ENCODE data around the gene NEO1. TPM values are rescaled to one million over a fixed set of nuclear protein-coding genes. Genes with fewer than 3 reads are reported as not detected.
"Not testable (repeated sequence)": the region's sequence is repeated elsewhere in the genome, so short reads cannot be mapped to it uniquely, and the experiment has no call there.

NEO1 gene
- total RNA-seq, 2 experiments from 2014 or later: 8.3 to 9.3 TPM

DNA sequence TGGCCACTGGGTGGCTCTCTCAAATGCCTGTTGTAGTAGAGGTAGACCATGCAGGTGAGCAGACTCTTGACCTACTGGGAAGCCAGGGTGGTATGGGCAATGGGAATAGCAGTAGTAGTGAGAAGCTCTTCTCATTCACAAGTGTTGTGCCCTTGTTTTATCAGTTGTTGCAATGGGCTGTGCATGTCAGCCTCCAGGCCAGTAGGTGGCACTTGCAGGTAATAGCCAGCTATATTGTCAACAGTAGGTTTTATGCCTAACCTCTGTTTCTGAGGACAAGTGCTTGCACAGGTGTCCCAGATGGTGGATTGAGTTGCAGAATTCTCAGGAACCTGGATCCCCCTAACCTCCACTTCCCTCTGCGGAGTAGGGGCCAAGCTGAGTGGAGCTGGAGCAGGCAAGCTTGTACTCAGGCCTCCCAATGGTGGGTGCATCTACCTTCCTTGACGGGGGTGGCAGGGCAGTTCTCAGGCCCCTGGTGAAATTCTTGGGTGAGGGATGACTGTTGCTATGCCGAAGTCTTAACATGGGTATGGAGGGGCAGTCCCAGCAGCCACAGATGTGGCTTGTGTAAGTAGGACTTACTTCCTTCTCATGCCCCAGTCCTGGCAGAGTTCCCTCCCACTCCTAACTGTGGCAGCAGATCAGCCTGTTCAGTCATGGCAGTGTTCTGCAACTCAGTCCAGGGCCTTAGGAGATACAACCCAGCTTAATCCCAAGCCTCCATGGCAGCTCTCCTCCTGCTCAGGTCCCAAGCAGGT is 104.3 kb downstream of the NEO1 start:
- no peak overlapping the region for H3K27ac Mint-ChIP-seq
- CTCF ChIA-PET: interaction anchor here (1.5 kb wide), 1 partner anchor 19 kb away, joined by 5 read pairs; no protein-coding TSS in a partner anchor
- no peak for DNase-seq

DNA sequence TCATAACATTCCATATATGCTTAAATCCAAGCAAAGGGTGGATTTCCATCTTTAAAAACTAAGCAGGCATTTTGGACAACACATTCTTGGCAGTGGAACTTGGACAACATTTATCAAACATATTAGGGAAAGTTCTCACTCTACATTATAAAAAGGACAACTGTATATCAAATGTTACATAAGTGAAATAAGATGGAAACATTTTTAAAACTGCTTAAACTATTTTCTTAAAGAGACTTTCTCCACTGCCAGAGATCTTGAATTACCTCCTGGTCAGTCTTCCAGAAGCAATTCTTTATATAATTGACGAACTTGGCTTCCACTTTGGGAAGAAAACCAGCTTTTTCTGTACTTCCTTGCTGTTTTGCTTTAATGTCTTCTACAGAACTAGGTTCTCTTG is 109.3 kb downstream of the NEO1 start:
- peaks cover 20% of the 10 kb centered on the region for H3K36me3 Mint-ChIP-seq
- intact Hi-C loops (cut with micrococcal nuclease): no loop called here
- H3K27me3 Mint-ChIP-seq: no peaks in the 10 kb centered on the region
- no peak overlapping the region for H3K27ac Mint-ChIP-seq
- peaks cover 17% of the 10 kb centered on the region for H3K9me3 Mint-ChIP-seq
- no peaks in the 10 kb centered on the region for H3K4me1 Mint-ChIP-seq (ENCODE audit: low read depth)
- DNase-seq: no peak
- CTCF ChIA-PET: no interaction called here
- no peak overlapping the region for H3K4me3 Mint-ChIP-seq
- POLR2A ChIA-PET: no interaction called here

More for the DNA sequence above, 104.3 kb downstream of the NEO1 start:
- intact Hi-C loops (cut with micrococcal nuclease): no loop called here
- H3K4me3 Mint-ChIP-seq: no peak overlapping the region
- POLR2A ChIA-PET: interaction anchor here (0.6 kb wide), 1 partner anchor 21 kb away, joined by 3 read pairs; no protein-coding TSS in a partner anchor
- peaks cover 23% of the 10 kb centered on the region for H3K36me3 Mint-ChIP-seq
- H3K9me3 Mint-ChIP-seq: peaks cover 33% of the 10 kb centered on the region
- H3K27me3 Mint-ChIP-seq: no peaks in the 10 kb centered on the region
- H3K4me1 Mint-ChIP-seq (ENCODE audit: low read depth): peaks cover 6% of the 10 kb centered on the region

GRCh38 chr15:73165435-73165834 is 113.2 kb downstream of the NEO1 start:
- CTCF ChIA-PET: no interaction called here
- H3K27ac Mint-ChIP-seq: no peak overlapping the region
- intact Hi-C loops (cut with micrococcal nuclease): no loop called here

GRCh38 chr15:73165844-73166243 is 113.6 kb downstream of the NEO1 start:
- H3K27me3 Mint-ChIP-seq: no peaks in the 10 kb centered on the region
- DNase-seq: no peak
- H3K9me3 Mint-ChIP-seq: peaks cover 18% of the 10 kb centered on the region
- ChIA-PET CTCF (no interaction called here), POLR2A (no interaction called here)
- H3K4me1 Mint-ChIP-seq (ENCODE audit: low read depth): no peaks in the 10 kb centered on the region
- H3K27ac Mint-ChIP-seq: no peak overlapping the region
- intact Hi-C loops (cut with micrococcal nuclease): no loop called here
- H3K36me3 Mint-ChIP-seq: peaks cover 20% of the 10 kb centered on the region
- no peak overlapping the region for H3K4me3 Mint-ChIP-seq

More at GRCh38 chr15:73165435-73165834, 113.2 kb downstream of the NEO1 start:
- DNase-seq: no peak
- H3K9me3 Mint-ChIP-seq: peaks cover 18% of the 10 kb centered on the region
- peaks cover 20% of the 10 kb centered on the region for H3K36me3 Mint-ChIP-seq
- no peaks in the 10 kb centered on the region for H3K27me3 Mint-ChIP-seq
- POLR2A ChIA-PET: no interaction called here
- H3K4me3 Mint-ChIP-seq: no peak overlapping the region
- no peaks in the 10 kb centered on the region for H3K4me1 Mint-ChIP-seq (ENCODE audit: low read depth)

DNA sequence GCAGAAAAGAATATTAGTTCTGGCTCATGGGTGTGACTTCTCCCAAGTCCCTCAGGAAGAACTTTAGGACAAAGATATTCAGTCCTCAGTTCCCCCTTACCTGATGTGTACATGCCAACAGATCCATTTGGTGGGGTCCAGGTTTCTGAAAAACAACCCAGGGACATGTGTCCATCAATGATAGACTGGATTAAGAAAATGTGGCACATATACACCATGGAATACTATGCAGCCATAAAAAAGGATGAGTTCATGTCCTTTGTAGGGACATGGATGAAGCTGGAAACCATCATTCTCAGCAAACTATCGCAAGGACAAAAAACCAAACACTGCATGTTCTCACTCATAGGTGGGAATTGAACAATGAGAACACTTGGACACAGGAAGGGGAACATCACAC is 114.4 kb downstream of the NEO1 start:
- H3K27ac Mint-ChIP-seq; POLR2A ChIA-PET; H3K4me3 Mint-ChIP-seq; DNase-seq; H3K4me1 Mint-ChIP-seq (ENCODE audit: low read depth); intact Hi-C loops (cut with micrococcal nuclease); H3K27me3 Mint-ChIP-seq; CTCF ChIA-PET: not testable (repeated sequence)
- H3K36me3 Mint-ChIP-seq: peaks cover 20% of the 10 kb centered on the region
- H3K9me3 Mint-ChIP-seq: peaks cover 18% of the 10 kb centered on the region

DNA sequence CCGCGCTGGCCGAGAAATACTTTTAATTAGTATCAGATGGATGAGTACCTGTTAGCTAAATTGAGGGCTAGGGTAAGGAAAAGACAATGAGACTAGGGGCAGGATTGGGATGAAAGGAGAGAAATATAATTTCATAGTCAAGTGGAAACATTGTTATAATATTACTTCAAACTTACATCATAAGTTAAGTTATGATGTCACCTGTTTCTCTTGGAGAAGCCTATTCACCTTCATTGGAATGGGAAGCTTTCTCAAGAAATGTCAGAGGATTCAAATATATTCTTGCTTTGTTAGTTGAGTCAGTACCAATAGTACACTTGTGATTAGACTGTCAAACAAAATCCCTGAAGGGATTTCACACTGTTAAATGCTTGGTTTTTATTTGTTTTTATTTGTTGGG is 116.2 kb downstream of the NEO1 start:
- Mint-ChIP-seq H3K27ac (no peak overlapping the region), H3K36me3 (peaks cover 17% of the 10 kb centered on the region), H3K9me3 (peaks cover 18% of the 10 kb centered on the region), H3K4me1 (ENCODE audit: low read depth) (no peaks in the 10 kb centered on the region), H3K27me3 (no peaks in the 10 kb centered on the region), H3K4me3 (no peak overlapping the region)
- ChIA-PET CTCF (interaction anchor here (1.3 kb wide), 1 partner anchor 73 kb away, joined by 3 read pairs; no protein-coding TSS in a partner anchor), POLR2A (no interaction called here)
- DNase-seq: no peak
- intact Hi-C loops (cut with micrococcal nuclease): no loop called here

GRCh38 chr15:73171711-73172110 is 119.4 kb downstream of the NEO1 start:
- Mint-ChIP-seq H3K27ac (no peak overlapping the region), H3K36me3 (peaks cover 2% of the 10 kb centered on the region), H3K9me3 (no peaks in the 10 kb centered on the region), H3K4me3 (no peak overlapping the region), H3K4me1 (ENCODE audit: low read depth) (no peaks in the 10 kb centered on the region), H3K27me3 (no peaks in the 10 kb centered on the region)
- no peak for DNase-seq
- intact Hi-C loops (cut with micrococcal nuclease): no loop called here
- ChIA-PET CTCF (no interaction called here), POLR2A (no interaction called here)

GRCh38 chr15:73172508-73172907 is 120.2 kb downstream of the NEO1 start:
- DNase-seq: no peak
- H3K27me3 Mint-ChIP-seq: no peaks in the 10 kb centered on the region
- ChIA-PET CTCF (no interaction called here), POLR2A (no interaction called here)
- H3K4me3 Mint-ChIP-seq: no peak overlapping the region
- peaks cover 2% of the 10 kb centered on the region for H3K36me3 Mint-ChIP-seq
- intact Hi-C loops (cut with micrococcal nuclease): no loop called here
- no peaks in the 10 kb centered on the region for H3K9me3 Mint-ChIP-seq
- H3K27ac Mint-ChIP-seq: no peak overlapping the region
- H3K4me1 Mint-ChIP-seq (ENCODE audit: low read depth): no peaks in the 10 kb centered on the region

- Mint-ChIP-seq H3K27me3 (no peaks in the 10 kb centered on the region), H3K9me3 (no peaks in the 10 kb centered on the region), H3K4me3 (no peak overlapping the region), H3K27ac (no peak overlapping the region), H3K36me3 (peaks cover 2% of the 10 kb centered on the region), H3K4me1 (ENCODE audit: low read depth) (no peaks in the 10 kb centered on the region)
- CTCF ChIA-PET: interaction anchor here (1.1 to 1.8 kb wide), 2 partner anchors 17 to 92 kb away, joined by 3 to 5 read pairs; no protein-coding TSS in a partner anchor
- POLR2A ChIA-PET: interaction anchor here (0.6 kb wide), 1 partner anchor 811 kb away, joined by 3 read pairs; no protein-coding TSS in a partner anchor
- intact Hi-C loops (cut with micrococcal nuclease): no loop called here
- no peak for DNase-seq
These were observed 121.9 kb downstream of the NEO1 start for GRCh38 chr15:73174171-73174570.

GRCh38 chr15:73175382-73175781 is 123.1 kb downstream of the NEO1 start:
- POLR2A ChIA-PET: no interaction called here
- Mint-ChIP-seq H3K27ac (no peak overlapping the region), H3K4me3 (no peak overlapping the region), H3K4me1 (ENCODE audit: low read depth) (no peaks in the 10 kb centered on the region), H3K9me3 (no peaks in the 10 kb centered on the region), H3K36me3 (peaks cover 2% of the 10 kb centered on the region), H3K27me3 (no peaks in the 10 kb centered on the region)
- intact Hi-C loops (cut with micrococcal nuclease): no loop called here
- CTCF ChIA-PET: interaction anchor here (1.1 to 1.8 kb wide), 2 partner anchors 19 to 90 kb away, joined by 3 to 5 read pairs; no protein-coding TSS in a partner anchor
- no peak for DNase-seq

DNA sequence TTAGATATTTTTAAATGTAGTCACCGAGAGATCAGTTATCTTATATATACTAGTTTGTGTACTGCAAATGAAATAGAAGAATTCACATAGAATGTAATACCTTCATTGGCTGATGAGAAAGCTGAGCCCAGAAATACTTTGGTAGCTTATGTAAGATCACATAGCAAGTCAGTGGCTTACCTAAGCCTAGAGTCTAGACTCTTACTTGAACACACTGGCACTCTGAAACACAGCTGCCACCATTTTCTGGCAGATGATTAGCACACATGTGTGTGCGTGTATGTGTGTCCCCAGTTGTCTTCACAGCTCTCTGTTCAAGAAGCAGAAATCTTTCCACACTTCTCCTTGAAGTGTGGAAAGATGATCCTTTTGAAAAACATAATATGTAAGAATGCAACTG is 124.3 kb downstream of the NEO1 start:
- no peak for DNase-seq
- Mint-ChIP-seq H3K4me1 (ENCODE audit: low read depth) (no peaks in the 10 kb centered on the region), H3K27me3 (no peaks in the 10 kb centered on the region), H3K27ac (no peak overlapping the region), H3K4me3 (no peak overlapping the region), H3K9me3 (peaks cover 5% of the 10 kb centered on the region), H3K36me3 (peaks cover 8% of the 10 kb centered on the region)
- CTCF ChIA-PET: no interaction called here
- POLR2A ChIA-PET: no interaction called here
- intact Hi-C loops (cut with micrococcal nuclease): no loop called here

DNA sequence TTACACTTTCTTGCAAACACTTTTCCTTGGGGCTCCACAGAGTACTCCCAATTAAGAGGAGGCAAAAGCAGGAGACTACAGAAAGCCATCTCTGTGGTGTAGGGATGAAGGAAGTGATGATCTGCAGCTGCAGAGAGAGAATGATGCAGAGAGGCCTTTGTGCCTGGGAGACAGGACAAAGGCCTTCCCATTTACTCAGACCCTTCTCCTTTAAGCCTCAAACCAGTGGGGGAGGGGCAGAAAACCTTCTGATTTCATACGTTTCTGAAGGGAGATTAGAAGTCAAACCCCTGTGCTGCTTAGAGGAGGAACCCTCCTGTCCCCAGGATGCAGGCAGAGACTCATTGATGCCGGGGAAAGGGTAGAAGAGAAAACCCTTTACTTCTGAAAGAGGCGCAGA is 130.8 kb downstream of the NEO1 start:
- Mint-ChIP-seq H3K36me3 (peaks cover 25% of the 10 kb centered on the region), H3K4me3 (no peak overlapping the region), H3K9me3 (peaks cover 18% of the 10 kb centered on the region), H3K27me3 (no peaks in the 10 kb centered on the region), H3K27ac (no peak overlapping the region), H3K4me1 (ENCODE audit: low read depth) (no peaks in the 10 kb centered on the region)
- no peak for DNase-seq
- intact Hi-C loops (cut with micrococcal nuclease): no loop called here
- ChIA-PET CTCF (no interaction called here), POLR2A (no interaction called here)

GRCh38 chr15:73190189-73190601 is 137.9 kb downstream of the NEO1 start:
- H3K36me3 Mint-ChIP-seq: no peaks in the 10 kb centered on the region
- H3K27me3 Mint-ChIP-seq: no peaks in the 10 kb centered on the region
- no peak overlapping the region for H3K4me3 Mint-ChIP-seq
- intact Hi-C loops (cut with micrococcal nuclease): no loop called here
- peaks cover under 1% of the 10 kb centered on the region for H3K9me3 Mint-ChIP-seq
- CTCF ChIA-PET: no interaction called here
- no peak for DNase-seq
- peaks cover 5% of the 10 kb centered on the region for H3K4me1 Mint-ChIP-seq (ENCODE audit: low read depth)
- POLR2A ChIA-PET: no interaction called here
- no peak overlapping the region for H3K27ac Mint-ChIP-seq
